ENCODE data around the gene PWP2.

DNA sequence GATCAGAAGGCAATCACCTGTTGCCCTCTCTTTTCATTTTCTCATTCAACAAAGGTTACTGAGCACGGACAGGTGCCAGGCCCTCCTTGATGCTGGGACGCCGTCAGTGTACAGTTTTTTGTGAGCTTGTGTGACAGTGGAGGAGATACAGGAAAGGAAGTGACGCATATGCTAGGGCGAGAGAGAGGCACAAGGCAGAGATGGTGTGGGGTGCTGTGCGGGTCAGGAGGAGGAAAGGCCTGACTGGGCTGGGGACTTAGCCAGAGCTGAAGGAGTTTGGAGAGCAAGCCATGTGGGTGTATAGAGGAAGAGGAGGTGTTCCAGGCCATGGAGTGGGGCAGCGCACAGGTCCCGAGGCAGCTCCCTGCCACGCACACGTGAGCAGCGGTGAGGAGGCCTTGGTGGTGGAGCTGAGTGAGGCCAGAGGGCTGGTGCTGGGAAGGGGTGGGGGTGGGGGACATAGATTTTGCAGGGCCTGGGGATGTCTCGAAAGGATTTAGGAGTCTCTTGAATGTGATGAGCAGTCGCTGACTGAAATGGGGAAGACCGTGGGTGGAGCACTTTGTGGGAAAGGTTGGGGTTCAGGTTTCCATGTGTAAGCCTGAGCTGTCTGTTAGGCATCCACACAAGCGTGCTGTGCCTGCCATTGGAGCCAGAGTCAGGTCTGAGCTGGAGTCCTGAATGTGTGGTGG is 49.1 kb upstream of the PWP2 start:
- TF ChIP-seq, protein P1, sequence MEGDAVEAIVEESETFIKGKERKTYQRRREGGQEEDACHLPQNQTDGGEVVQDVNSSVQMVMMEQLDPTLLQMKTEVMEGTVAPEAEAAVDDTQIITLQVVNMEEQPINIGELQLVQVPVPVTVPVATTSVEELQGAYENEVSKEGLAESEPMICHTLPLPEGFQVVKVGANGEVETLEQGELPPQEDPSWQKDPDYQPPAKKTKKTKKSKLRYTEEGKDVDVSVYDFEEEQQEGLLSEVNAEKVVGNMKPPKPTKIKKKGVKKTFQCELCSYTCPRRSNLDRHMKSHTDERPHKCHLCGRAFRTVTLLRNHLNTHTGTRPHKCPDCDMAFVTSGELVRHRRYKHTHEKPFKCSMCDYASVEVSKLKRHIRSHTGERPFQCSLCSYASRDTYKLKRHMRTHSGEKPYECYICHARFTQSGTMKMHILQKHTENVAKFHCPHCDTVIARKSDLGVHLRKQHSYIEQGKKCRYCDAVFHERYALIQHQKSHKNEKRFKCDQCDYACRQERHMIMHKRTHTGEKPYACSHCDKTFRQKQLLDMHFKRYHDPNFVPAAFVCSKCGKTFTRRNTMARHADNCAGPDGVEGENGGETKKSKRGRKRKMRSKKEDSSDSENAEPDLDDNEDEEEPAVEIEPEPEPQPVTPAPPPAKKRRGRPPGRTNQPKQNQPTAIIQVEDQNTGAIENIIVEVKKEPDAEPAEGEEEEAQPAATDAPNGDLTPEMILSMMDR (IDR thresholded peaks at IDR 0.05; ENCODE audit: insufficient read depth, low read length) = no peak
- no peak for TF ChIP-seq GABPA (IDR thresholded peaks at IDR 0.05; ENCODE audit: low read depth)
- no peak for TF ChIP-seq POLR2AphosphoS5 (IDR thresholded peaks at IDR 0.05; ENCODE audit: low read depth)
